Measurements from ENCODE around the gene MIB1. TPM values are rescaled to one million over a fixed set of nuclear protein-coding genes. Genes with fewer than 3 reads are reported as not detected.

The MIB1 gene
- total RNA-seq, 2 experiments from 2014 or later = 24.7 to 33.6 TPM

DNA sequence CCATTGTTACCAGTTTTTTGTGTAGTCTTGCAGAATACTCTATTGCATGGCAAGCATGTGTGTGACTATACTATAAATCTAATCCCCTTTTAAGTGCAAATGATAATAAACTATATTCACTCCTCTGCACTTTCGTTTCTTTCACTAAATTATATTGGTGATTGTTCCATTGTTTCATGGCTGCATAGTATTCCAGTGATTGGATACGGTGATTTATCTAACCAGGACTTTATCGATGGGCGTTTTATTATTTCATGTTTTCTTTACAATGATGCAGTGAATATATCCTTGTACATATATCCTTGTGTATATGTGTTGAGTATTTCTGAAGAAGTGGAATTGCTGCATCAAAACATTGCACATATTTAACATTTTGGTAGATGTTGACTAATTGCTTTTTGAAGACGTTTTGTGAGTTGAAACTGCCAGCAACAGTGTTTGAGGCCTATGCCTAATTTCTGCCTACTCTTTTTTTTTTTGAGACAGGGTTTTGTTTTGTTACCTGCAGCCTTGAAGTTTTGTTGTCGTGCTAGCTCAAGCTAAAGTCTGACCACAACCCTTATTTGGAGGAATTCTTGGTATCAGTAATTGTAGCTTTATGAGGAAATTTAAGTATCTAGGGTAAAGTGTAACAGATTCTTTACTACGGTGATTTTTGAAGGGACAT is 2.7 kb downstream of the MIB1 start:
- H3K36me3 Mint-ChIP-seq (ENCODE audit: low read depth) = peaks cover 2% of the 10 kb centered on the region
- POLR2A ChIA-PET = no interaction called here
- H3K27me3 Mint-ChIP-seq = no peaks in the 10 kb centered on the region
- intact Hi-C loops (cut with DNase I, micrococcal nuclease) = loop anchor here in 1 of 2 experiments (5.0 kb wide), 2 partner anchors 61 to 146 kb away; no protein-coding TSS in a partner anchor
- H3K27ac Mint-ChIP-seq = peak overlapping the region; percentile 67
- H3K4me1 Mint-ChIP-seq = peaks cover 63% of the 10 kb centered on the region
- H3K4me3 Mint-ChIP-seq = peak overlapping the region; percentile 48
- CTCF ChIA-PET = interaction anchor here (1.2 kb wide), 1 partner anchor 26 kb away, joined by 3 read pairs; no protein-coding TSS in a partner anchor
- DNase-seq = no peak
- ATAC-seq = no peak
- no peaks in the 10 kb centered on the region for H3K9me3 Mint-ChIP-seq (ENCODE audit: low read depth)

DNA sequence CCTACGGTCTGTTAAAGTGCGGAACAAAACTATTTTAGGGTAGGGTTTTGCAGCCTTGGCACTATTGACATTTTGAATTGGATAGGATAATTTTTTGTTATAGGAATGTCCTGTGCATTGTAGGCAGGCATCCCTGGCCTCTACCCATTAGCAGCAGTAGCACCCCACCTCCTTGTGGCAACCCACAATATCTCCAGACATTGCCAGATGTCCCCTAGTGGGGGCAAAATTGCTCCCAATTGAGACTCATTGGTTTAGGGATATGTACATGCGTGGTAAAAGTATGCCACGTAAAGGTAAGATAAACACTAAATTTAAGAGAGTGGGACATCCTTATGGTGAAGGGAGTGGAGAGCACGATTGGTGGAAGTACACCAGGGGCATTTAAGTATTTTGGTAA is 4.6 kb downstream of the MIB1 start:
- Mint-ChIP-seq H3K27ac (no peak overlapping the region), H3K4me1 (peaks cover 62% of the 10 kb centered on the region), H3K9me3 (ENCODE audit: low read depth) (no peaks in the 10 kb centered on the region), H3K27me3 (no peaks in the 10 kb centered on the region), H3K36me3 (ENCODE audit: low read depth) (peaks cover 2% of the 10 kb centered on the region), H3K4me3 (no peak overlapping the region)
- ATAC-seq (no peak), DNase-seq (no peak)
- CTCF ChIA-PET = no interaction called here
- POLR2A ChIA-PET = no interaction called here
- intact Hi-C loops (cut with DNase I, micrococcal nuclease) = no loop called here

GRCh38 chr18:21747268-21747667 is 6.7 kb downstream of the MIB1 start:
- Mint-ChIP-seq H3K4me1 (peaks cover 58% of the 10 kb centered on the region), H3K4me3 (no peak overlapping the region), H3K9me3 (ENCODE audit: low read depth) (no peaks in the 10 kb centered on the region), H3K27ac (no peak overlapping the region), H3K27me3 (no peaks in the 10 kb centered on the region), H3K36me3 (ENCODE audit: low read depth) (peaks cover 2% of the 10 kb centered on the region)
- DNase-seq = no peak
- intact Hi-C loops (cut with DNase I, micrococcal nuclease) = no loop called here
- ChIA-PET CTCF (interaction anchor here (0.8 to 1.2 kb wide), 4 partner anchors 10 to 135 kb away, joined by 3 to 4 read pairs (median 3); no protein-coding TSS in a partner anchor), POLR2A (no interaction called here)
- no peak for ATAC-seq

DNA sequence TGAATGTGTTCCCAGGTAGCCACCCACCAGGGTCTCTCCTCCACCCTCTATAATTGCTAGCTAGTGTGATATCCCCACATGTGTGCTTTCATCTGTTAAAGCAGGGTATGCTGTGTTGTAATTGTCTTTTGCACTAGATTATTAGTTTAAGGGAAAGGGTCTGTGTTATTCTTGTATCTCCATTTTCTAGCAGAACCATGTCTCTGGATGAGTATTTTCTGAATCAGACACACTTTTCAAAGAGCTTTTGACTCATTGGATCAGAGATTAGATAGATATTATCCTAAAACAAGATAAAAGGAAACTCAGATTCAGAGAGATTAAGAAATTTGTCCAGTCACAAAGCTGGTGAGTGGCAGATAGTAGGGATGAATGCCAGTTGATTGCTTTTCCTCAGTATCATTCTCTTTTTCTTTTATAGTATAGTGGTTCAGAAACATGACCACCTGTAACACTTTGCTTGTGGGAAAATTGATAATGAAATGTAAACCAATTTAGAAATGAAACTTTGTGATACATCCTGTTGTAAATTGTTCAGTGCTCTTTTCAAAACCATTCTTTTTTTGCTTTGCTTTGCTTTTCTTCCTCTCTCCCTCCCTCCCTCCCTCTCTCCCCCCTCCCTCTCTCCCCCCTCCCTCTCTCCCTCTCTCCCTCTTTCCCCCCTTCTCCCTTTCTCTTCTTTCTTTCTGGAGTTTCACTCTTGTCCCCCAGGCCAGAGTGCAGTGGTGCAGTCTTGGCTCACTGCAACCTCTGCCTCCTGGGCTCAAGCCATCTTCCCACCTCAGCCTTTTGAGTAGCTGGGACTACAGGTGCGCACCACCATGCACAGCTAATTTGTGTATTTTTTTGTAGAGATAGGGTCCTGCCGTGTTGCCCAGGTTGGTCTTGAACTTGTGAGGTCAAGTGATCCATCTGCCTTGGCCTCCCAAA is 7.4 kb downstream of the MIB1 start:
- no peak overlapping the region for H3K4me3 Mint-ChIP-seq
- ChIA-PET CTCF (interaction anchor here (0.6 to 1.1 kb wide), 6 partner anchors 8 to 147 kb away, joined by 3 to 4 read pairs (median 3); partner anchors contain the start of gene ESCO1), POLR2A (no interaction called here)
- no peaks in the 10 kb centered on the region for H3K27me3 Mint-ChIP-seq
- peaks cover 52% of the 10 kb centered on the region for H3K4me1 Mint-ChIP-seq
- DNase-seq (no peak), ATAC-seq (peak; percentile 58)
- H3K27ac Mint-ChIP-seq = peak overlapping the region; percentile 53
- H3K36me3 Mint-ChIP-seq (ENCODE audit: low read depth) = no peaks in the 10 kb centered on the region
- intact Hi-C loops (cut with DNase I, micrococcal nuclease) = no loop called here
- H3K9me3 Mint-ChIP-seq (ENCODE audit: low read depth) = no peaks in the 10 kb centered on the region

DNA sequence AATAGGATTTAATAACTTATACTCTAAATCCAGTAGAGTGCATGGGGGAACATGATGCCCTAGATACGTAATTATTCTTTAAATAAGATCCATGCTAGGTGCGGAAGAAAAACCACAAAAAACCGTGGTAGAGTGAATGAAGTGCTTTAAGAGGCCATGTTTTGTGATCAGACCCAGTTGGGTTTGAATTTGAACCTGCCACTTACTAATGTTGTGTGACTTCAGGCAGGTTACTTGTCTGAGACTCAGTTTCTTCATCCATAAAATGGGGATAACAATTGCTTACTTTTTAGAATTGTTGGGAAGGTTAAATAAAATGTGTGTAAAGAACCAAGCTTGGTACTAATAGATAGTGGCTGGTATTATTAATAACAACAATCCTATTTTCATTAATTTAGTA is 17.2 kb downstream of the MIB1 start:
- no peak overlapping the region for H3K27ac Mint-ChIP-seq
- no peak overlapping the region for H3K4me3 Mint-ChIP-seq
- peaks cover 24% of the 10 kb centered on the region for H3K4me1 Mint-ChIP-seq
- POLR2A ChIA-PET = no interaction called here
- H3K36me3 Mint-ChIP-seq (ENCODE audit: low read depth) = no peaks in the 10 kb centered on the region
- no peak for ATAC-seq
- no peak for DNase-seq
- no peaks in the 10 kb centered on the region for H3K27me3 Mint-ChIP-seq
- intact Hi-C loops (cut with DNase I, micrococcal nuclease) = no loop called here
- CTCF ChIA-PET = interaction anchor here (0.7 kb wide), 1 partner anchor 95 kb away, joined by 4 read pairs; no protein-coding TSS in a partner anchor
- no peaks in the 10 kb centered on the region for H3K9me3 Mint-ChIP-seq (ENCODE audit: low read depth)

- H3K27me3 Mint-ChIP-seq = no peaks in the 10 kb centered on the region
- CTCF ChIA-PET = interaction anchor here (0.6 kb wide), 1 partner anchor 117 kb away, joined by 3 read pairs; no protein-coding TSS in a partner anchor
- peaks cover 15% of the 10 kb centered on the region for H3K4me1 Mint-ChIP-seq
- ATAC-seq = no peak
- POLR2A ChIA-PET = no interaction called here
- H3K27ac Mint-ChIP-seq = no peak overlapping the region
- H3K4me3 Mint-ChIP-seq = no peak overlapping the region
- no peaks in the 10 kb centered on the region for H3K36me3 Mint-ChIP-seq (ENCODE audit: low read depth)
- intact Hi-C loops (cut with DNase I, micrococcal nuclease) = no loop called here
- DNase-seq = no peak
- H3K9me3 Mint-ChIP-seq (ENCODE audit: low read depth) = no peaks in the 10 kb centered on the region
Measured at GRCh38 chr18:21759836-21760235, 19.2 kb downstream of the MIB1 start.

DNA sequence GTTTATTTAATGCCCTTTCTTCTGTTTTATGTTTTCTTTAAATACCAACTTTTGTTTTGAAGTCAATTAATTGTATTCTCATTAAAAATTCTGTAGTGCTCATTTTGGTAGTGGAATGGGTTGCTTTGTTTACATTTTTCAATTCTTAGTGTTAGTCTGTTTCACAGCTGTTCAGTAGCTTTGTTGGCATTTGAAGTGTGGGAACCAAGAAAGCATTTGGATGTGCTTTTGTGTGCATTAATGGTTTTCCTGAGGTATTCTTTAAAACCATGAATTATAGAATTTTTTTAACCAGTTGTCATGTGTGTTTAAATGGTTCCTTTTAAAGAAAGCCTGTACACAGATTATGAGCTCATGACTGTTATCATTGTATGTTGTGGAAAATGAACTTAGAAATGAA is 19.7 kb downstream of the MIB1 start:
- H3K27ac Mint-ChIP-seq = no peak overlapping the region
- ATAC-seq (no peak), DNase-seq (no peak)
- H3K36me3 Mint-ChIP-seq (ENCODE audit: low read depth) = peaks cover 2% of the 10 kb centered on the region
- intact Hi-C loops (cut with DNase I, micrococcal nuclease) = no loop called here
- POLR2A ChIA-PET = no interaction called here
- no peak overlapping the region for H3K4me3 Mint-ChIP-seq
- H3K4me1 Mint-ChIP-seq = peaks cover 13% of the 10 kb centered on the region
- CTCF ChIA-PET = interaction anchor here (0.6 to 0.7 kb wide), 2 partner anchors 14 to 116 kb away, joined by 3 read pairs; no protein-coding TSS in a partner anchor
- H3K27me3 Mint-ChIP-seq = no peaks in the 10 kb centered on the region
- no peaks in the 10 kb centered on the region for H3K9me3 Mint-ChIP-seq (ENCODE audit: low read depth)

- DNase-seq (no peak), ATAC-seq (no peak)
- H3K4me1 Mint-ChIP-seq = peaks cover 13% of the 10 kb centered on the region
- CTCF ChIA-PET = interaction anchor here (0.7 kb wide), 1 partner anchor 432 kb away, joined by 3 read pairs; no protein-coding TSS in a partner anchor
- peaks cover 12% of the 10 kb centered on the region for H3K36me3 Mint-ChIP-seq (ENCODE audit: low read depth)
- intact Hi-C loops (cut with DNase I, micrococcal nuclease) = no loop called here
- H3K9me3 Mint-ChIP-seq (ENCODE audit: low read depth) = no peaks in the 10 kb centered on the region
- H3K27me3 Mint-ChIP-seq = no peaks in the 10 kb centered on the region
- POLR2A ChIA-PET = no interaction called here
- H3K27ac Mint-ChIP-seq = no peak overlapping the region
- H3K4me3 Mint-ChIP-seq = no peak overlapping the region
Measured at GRCh38 chr18:21761471-21762115, 21.0 kb downstream of the MIB1 start.

DNA sequence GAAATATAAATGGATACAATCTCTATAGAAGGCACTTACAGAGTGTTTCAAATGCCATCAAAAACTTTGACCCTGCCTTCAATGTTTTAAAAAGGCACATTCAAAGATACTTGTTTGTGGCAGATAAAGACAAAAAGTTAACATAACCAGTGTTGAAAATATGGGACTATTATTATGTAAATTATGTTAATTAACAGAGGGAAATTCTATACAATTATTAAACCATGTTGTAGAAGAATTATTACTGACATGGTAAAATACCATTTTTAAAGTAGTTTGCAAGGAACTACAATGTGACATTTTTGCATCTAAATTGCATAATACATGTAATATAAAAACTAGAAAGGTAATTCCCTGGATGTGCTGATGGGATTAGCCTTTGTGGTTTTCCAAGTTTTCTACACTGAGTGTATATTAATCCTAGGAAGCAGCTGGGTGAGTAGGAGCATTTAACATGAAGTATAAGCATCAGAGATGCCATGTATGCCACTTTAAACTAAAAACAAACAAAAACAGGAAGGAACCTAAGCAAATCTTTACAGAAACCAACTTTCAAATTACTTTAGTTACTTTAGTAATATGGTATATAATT is 21.7 kb downstream of the MIB1 start:
- intact Hi-C loops (cut with DNase I, micrococcal nuclease) = no loop called here
- POLR2A ChIA-PET = no interaction called here
- no peak overlapping the region for H3K27ac Mint-ChIP-seq
- ATAC-seq = no peak
- no peak overlapping the region for H3K4me3 Mint-ChIP-seq
- peaks cover 13% of the 10 kb centered on the region for H3K4me1 Mint-ChIP-seq
- DNase-seq = no peak
- CTCF ChIA-PET = interaction anchor here (0.7 kb wide), 1 partner anchor 432 kb away, joined by 3 read pairs; no protein-coding TSS in a partner anchor
- no peaks in the 10 kb centered on the region for H3K27me3 Mint-ChIP-seq
- peaks cover 16% of the 10 kb centered on the region for H3K36me3 Mint-ChIP-seq (ENCODE audit: low read depth)
- no peaks in the 10 kb centered on the region for H3K9me3 Mint-ChIP-seq (ENCODE audit: low read depth)

DNA sequence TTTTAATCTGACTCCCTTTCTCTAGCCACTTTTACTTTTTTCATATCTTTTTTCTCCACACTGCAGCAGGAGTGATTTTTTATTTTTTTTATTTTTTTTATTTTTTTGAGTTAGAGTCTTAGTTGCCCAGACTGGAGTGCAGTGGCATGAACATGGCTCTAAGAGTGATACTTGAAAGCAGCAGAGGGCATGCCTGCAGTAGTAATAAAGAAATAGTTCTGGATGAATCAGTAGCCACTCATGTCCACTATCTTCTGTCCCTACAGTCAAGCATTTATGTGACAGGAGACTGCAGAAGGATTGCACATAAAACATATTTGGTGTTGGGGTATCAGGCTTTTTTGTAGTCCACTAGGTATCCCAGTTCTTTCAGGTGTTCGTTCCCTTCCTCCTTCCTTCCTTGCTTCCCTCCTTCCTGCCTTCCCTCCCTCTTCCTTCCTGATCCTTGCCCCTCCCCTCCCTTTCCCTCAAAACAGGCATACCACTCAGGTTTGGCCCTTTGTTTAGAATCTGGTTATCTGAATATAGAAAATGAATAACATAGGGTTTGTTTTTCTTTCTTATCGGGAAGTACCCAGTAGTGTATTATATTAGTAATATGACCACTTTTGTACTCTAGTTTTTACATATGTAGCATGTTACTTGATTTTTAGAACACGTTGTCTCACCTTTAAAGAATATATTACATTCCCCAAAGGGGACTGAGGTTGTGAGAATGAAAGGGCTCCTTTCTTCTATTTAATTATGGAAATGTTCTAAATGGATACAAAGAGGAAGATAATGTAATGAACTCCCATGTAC is 23.5 kb downstream of the MIB1 start:
- Mint-ChIP-seq H3K4me3 (no peak overlapping the region), H3K27ac (no peak overlapping the region), H3K36me3 (ENCODE audit: low read depth) (peaks cover 26% of the 10 kb centered on the region), H3K27me3 (no peaks in the 10 kb centered on the region), H3K4me1 (peaks cover 13% of the 10 kb centered on the region), H3K9me3 (ENCODE audit: low read depth) (no peaks in the 10 kb centered on the region)
- DNase-seq = no peak
- no peak for ATAC-seq
- ChIA-PET POLR2A (no interaction called here), CTCF (no interaction called here)
- intact Hi-C loops (cut with DNase I, micrococcal nuclease) = no loop called here
